SHP77 treated with DMSO at 0.1 percent for 48 hours (cell line): ENCODE results near the gene TMEM145.

Experiments used
- DNase-seq: peaks from one replicate; lab custom pipeline; 2025; lab: John Stamatoyannopoulos, UW

The TMEM145 gene

DNA sequence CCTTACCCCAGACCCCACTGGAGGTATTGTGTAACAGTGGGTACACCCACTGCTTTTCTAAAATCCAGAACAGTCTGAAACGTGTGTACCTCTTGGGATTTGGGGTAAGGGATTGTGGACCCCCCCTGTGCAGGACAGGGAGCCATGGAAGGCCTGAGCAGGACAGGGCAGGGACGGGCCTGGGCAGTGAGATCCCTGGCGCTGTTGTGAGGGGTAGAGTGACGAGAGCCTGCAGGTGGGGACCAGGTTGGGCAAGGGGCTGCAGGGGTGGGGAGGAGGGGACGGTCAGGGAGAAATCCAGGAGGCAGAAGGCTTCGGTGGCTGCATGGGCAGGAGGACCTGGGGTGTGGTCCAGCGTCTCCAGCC lies 48.4 kb downstream of the TMEM145 start:
- no peak for DNase-seq

DNA sequence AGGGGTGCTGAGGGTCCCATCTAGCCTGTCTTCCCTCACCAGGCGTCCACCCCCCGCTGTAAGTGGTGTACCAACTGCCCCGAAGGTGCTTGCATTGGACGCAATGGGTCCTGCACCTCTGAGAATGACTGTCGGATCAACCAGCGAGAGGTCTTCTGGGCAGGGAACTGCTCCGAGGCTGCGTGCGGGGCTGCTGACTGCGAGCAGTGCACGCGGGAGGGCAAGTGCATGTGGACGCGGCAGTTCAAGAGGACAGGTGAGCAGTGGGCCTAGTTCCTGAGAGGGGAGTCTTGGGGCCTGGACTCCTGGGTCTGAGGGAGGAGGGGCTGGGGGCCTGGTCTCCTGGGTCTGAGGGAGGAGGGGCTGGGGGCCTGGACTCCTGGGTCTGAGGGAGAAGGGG lies 49.2 kb downstream of the TMEM145 start:
- DNase-seq, result no peak

DNA sequence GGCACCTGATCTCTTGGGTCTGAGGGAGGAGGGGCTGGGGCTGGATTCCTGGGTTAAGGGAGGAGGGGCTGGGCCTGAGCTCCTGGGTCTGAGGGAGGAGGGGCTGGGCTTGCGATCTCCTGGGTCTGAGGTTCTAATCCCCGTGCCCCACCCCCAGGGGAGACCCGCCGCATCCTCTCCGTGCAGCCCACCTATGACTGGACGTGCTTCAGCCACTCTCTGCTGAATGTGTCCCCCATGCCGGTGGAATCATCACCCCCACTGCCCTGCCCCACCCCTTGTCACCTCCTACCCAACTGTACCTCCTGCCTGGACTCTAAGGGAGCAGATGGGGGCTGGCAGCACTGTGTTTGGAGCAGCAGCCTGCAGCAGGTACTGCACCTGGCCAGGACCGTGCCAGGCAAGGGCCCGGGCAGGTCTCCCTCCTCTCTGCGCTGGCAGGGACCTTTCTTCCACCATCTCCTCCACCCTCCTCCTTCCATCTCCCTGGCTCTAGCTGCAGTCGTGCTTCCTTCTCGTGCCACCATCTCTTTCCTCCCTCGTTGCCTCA lies 49.9 kb downstream of the TMEM145 start:
- DNase-seq, result no peak

DNA sequence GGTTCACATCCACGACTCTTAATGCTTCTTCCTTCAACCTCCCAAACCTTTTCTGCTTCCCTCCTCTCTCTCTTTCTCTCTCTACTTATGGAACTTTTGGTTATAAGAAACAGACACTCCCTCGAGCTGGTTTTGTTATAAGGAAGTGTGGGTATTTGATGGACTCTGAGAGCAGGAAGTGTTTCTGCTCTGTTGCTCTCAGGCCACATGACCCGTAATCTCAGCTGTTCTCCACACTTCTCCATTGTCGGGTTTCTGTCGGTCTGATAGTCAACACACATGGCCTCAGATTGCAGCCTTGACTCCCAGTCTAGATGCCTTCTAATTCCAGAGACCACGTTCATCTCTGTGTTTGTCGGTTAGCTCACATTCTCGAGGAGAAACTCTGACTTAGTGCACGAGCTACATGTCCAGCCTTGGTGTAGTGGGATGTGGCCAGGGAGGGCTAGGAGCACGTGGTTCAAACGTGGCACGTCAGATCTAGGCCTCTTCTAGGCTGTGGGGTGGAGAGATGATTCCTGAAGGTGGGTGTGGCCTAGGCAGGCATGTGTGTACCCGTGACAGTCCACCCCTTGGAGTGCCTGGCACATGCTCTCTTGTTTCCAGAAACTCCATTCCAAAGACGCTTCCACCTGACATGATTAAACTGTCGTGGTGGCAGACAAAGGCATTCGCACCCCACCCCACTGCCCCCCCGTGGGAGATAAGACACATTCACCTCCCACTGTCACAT lies 50.7 kb downstream of the TMEM145 start:
- DNase-seq, result no peak

DNA sequence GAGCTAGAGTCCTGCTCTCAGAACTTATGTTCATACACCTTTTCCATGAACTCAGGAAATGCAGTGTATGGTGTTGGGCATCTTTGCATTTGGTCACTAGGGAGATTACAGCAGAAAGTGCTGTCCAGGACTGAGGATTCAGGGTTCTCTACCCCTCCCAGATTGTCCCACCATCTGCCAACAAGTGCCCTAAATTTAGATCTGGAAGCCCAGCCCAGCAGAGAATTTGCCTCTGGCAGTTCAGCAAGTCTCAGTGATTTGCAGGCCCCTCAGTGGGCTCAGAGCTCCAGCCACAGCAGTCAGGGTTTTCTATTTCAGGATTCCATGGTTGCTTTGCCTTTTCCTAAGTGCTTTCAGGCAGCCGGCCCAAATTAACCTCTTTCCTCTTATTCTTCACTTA lies 53.6 kb downstream of the TMEM145 start:
- DNase-seq, result no peak

DNA sequence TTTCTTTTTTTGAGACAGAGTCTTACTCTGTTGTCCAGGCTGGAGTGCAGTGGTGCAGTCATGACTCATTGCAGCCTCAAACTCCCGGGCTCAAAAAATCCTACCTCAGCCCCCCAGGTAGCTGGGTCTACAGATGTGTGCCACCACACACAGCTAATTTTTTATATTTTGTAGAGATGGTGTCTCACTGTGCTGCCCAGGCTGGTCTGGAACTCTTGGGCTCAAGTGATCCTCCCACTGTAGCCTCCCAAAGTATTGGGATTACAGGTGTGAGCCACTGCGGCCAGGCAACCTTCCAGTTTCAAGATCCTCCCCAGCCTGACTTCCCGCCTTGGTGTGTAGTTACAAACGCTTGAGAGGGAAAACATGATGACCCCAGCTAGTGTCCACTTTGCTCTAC lies 54.8 kb downstream of the TMEM145 start:
- no peak for DNase-seq

DNA sequence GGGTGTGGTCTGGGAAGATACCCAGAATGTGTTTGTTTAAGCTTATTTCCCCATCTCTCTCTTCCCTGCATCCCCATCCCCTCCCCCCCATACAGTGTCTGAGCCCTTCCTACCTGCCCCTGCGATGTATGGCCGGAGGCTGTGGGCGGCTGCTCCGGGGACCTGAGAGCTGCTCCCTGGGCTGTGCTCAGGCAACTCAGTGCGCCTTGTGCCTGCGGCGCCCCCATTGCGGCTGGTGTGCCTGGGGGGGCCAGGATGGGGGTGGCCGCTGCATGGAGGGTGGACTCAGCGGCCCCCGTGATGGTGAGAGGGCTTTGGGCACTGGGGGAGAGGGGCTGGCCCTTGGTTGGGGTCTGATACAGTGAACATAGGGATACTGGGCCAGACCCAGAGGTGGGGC lies 55.3 kb downstream of the TMEM145 start:
- DNase-seq, result no peak

DNA sequence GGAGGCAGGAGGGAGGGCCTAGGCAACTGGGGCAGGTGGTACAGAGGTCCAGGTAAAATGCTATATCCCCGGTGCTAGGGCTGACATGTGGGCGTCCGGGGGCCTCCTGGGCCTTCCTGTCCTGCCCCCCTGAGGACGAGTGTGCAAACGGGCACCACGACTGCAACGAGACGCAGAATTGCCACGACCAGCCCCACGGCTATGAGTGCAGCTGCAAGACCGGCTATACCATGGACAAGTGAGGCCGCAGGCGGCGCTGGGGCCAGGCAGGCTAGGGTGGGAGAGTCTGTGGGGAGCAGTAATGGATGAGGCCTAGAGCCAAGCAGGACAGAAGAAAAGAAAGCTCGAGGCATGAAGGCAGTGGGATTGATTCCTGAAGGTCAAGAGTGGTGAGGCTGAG lies 55.7 kb downstream of the TMEM145 start:
- no peak for DNase-seq

DNA sequence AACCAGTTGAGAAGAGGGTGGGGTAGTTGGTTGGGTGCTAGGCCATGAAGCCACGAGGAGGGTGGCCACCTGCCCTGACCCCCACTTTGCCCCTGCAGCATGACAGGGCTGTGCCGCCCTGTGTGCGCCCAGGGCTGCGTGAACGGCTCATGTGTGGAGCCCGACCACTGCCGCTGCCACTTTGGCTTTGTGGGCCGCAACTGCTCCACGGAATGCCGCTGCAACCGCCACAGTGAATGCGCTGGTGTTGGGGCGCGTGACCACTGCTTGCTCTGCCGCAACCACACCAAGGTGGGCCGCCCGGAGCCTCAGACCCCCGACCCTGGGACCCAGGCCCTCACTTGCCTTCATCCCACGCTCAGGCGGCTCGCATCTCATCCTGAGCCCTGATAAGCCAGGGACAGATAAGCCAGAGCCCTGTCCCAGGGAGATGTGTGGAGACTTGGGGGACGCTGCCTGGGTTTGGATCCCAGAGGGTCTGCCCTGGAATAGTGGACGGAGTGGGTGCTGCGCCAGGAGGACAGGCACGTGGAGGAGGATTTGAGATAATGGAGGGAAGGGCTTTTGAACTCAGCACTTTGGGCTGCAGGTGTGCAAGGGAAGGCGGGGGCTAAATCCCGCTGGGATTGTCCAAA lies 56.4 kb downstream of the TMEM145 start:
- DNase-seq, result no peak

DNA sequence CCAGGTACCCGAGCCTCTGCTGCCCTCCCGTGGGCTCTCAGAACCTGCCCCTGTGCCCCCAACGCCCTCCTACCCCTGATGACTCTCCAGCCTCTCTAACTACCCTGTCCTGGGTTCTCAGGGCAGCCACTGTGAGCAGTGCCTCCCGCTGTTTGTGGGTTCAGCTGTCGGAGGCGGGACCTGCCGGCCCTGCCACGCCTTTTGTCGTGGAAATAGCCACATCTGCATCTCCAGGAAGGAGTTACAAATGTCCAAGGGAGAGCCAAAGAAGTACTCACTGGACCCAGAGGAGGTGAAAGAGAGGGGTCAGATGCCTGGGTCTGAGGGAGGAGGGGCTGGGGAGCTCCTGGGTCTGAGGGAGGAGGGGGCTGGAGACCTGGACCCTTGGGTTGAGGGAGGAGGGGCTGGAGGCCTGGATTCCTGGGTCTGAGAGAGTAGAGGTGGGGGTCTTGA lies 57.0 kb downstream of the TMEM145 start:
- no peak for DNase-seq

DNA sequence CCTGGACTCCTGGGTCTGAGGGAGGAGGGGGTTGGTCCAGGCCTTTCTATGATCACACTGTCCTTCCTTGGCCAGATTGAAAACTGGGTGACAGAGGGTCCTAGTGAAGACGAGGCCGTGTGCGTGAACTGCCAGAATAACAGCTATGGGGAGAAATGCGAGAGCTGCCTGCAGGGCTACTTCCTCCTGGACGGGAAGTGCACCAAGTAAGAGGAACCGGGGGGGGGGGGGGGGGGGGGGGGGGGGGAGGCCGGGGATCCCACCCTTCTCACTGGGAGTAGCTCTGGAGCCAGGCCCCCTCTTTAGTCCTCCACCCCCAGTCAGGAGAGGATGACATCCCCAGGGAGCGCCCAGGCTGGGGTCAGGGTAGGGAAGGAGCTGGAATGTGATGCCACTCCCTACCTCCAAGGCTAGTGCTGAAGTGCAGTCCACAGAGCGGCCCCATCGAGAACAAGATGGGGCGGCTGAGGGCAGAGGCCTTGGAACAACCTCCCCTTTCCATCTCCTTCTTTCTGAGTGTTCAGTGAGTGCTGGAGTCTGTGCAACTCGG lies 57.6 kb downstream of the TMEM145 start:
- no peak for DNase-seq
